HEK293T (cell line): ENCODE measurements around the gene TMEM236.

Experiments
- FOXM1 ChIP-seq: fragments of 450-650 bp; IDR thresholded peaks from 2 replicates; pipeline ENCODE4 v1.6.1; 2017; ENCODE audit warnings: mild to moderate bottlenecking, borderline replicate concordance
- LEF1 ChIP-seq: fragments of 450-650 bp; IDR thresholded peaks from 2 replicates; pipeline ENCODE4 v1.6.1; 2017; ENCODE audit warnings: mild to moderate bottlenecking, borderline replicate concordance

GRCh38 chr10:17802350-17802749, 50.3 kb downstream of the TMEM236 start:
- no peak for TF ChIP-seq LEF1
- no peak for TF ChIP-seq FOXM1
